H1 (cell line): ENCODE data around the gene USE1.

ENCODE experiments used
- CHD2 ChIP-seq: IDR thresholded peaks from 2 replicates; pipeline ENCODE4 v1.6.1; 2012; ENCODE audit warnings: low read length, improper control_type of control experiment
- EP300 ChIP-seq, 2 experiments: IDR thresholded peaks; 1 replicate in 1 of 2; 2 replicates in 1 of 2; pipeline ENCODE4 v1.6.1; 2011 to 2012; ENCODE audit warnings: low read depth in 2 of 2, low read length in 2 of 2, mild to moderate bottlenecking in 2 of 2, borderline replicate concordance in 1 of 2, inconsistent platforms in 1 of 2, moderate library complexity in 1 of 2
- MAFK ChIP-seq: IDR thresholded peaks from 2 replicates; pipeline ENCODE4 v1.6.1; 2012; ENCODE audit warnings: low read depth, mild to moderate bottlenecking, improper control_type of control experiment, low read length
- POLR2AphosphoS5 ChIP-seq: IDR thresholded peaks from 2 replicates; pipeline ENCODE4 v1.6.1; 2011; ENCODE audit warnings: low read depth, low read length
- RAD21 ChIP-seq, 2 experiments: IDR thresholded peaks in 1 of 2; conservative IDR thresholded peaks in 1 of 2; 2 replicates each; pipeline ENCODE4 v1.6.1; 2011; ENCODE audit warnings: low read depth in 2 of 2, low read length in 2 of 2, improper control_type of control experiment in 1 of 2, inconsistent platforms in 1 of 2, mild to moderate bottlenecking in 1 of 2, moderate library complexity in 1 of 2
- RNF2 ChIP-seq: fragments of 200-900, 300-1000 bp; sonication (generic); IDR thresholded peaks from 2 replicates; pipeline ENCODE4 v1.7.1; 2016; ENCODE audit warnings: borderline replicate concordance, low read depth, mild to moderate bottlenecking, antibody characterized with exemption, low read length; ENCODE audit not compliant: poor library complexity, severe bottlenecking; ENCODE audit errors: missing control alignments
- SIN3A ChIP-seq, 2 experiments: IDR thresholded peaks in 1 of 2; conservative IDR thresholded peaks in 1 of 2; 2 replicates each; pipeline ENCODE4 v1.6.1; 2011 to 2012; ENCODE audit warnings: low read length in 2 of 2, improper control_type of control experiment in 1 of 2, low read depth in 1 of 2, mild to moderate bottlenecking in 1 of 2
- SRF ChIP-seq: IDR thresholded peaks from 2 replicates; pipeline ENCODE4 v1.6.1; 2011; ENCODE audit warnings: mild to moderate bottlenecking, low read depth, low read length, moderate library complexity
- TF ChIP-seq, protein P1 (sequence below), 3 experiments: IDR thresholded peaks; 1 replicate in 2 of 3; 2 replicates in 1 of 3; pipeline versions ENCODE4 v1.5.1 to v1.6.1; 2011; ENCODE audit warnings: low read length in 3 of 3, mild to moderate bottlenecking in 3 of 3, inconsistent platforms in 2 of 3, low read depth in 1 of 3, moderate library complexity in 1 of 3; ENCODE audit not compliant: insufficient read depth in 1 of 3; ENCODE audit errors: control extremely low read depth in 1 of 3
- TF ChIP-seq, protein P2 (sequence below): IDR thresholded peaks from 2 replicates; pipeline ENCODE4 v1.6.1; 2012; ENCODE audit warnings: low read length, inconsistent platforms

DNA sequence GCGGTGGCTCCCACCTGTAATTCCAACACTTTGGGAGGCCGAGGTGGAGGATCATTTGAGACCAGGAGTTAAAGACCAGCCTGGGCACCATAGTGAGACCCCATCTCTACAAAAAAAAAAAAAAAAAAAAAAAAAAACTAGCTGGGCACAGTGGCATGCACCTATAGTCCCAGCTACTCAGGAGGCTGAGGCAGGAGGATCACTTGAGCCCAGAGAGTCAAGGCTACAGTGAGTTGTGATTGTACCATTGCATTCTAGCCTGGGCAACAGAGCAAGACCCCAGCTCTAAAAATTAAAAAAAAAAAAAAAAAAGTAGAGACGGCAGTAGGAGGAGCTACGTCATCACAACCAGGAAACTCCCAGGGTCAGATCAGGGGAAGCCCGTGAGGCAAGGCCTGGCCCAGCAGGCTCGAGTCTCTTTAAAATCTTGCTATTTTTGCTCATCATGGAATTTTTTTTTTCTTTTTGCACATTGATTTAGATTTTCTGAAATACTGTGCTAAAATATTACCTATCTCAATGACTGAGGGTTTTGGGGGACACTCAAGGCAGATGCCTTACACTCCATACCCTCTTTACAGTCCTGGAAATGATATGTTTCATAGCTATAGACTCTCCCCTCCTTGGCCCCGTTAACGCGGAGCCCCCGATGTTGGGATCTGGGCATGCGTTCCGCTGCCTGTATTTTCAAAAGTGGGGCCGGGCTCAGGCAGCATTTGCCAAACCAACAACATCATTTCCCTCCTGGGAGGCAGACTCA is 44.4 kb upstream of the USE1 start:
- TF ChIP-seq RNF2 = no peak
- TF ChIP-seq, protein P1, sequence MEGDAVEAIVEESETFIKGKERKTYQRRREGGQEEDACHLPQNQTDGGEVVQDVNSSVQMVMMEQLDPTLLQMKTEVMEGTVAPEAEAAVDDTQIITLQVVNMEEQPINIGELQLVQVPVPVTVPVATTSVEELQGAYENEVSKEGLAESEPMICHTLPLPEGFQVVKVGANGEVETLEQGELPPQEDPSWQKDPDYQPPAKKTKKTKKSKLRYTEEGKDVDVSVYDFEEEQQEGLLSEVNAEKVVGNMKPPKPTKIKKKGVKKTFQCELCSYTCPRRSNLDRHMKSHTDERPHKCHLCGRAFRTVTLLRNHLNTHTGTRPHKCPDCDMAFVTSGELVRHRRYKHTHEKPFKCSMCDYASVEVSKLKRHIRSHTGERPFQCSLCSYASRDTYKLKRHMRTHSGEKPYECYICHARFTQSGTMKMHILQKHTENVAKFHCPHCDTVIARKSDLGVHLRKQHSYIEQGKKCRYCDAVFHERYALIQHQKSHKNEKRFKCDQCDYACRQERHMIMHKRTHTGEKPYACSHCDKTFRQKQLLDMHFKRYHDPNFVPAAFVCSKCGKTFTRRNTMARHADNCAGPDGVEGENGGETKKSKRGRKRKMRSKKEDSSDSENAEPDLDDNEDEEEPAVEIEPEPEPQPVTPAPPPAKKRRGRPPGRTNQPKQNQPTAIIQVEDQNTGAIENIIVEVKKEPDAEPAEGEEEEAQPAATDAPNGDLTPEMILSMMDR (IDR thresholded peaks at IDR 0.05; ENCODE audit: control extremely low read depth in 1 of 3, insufficient read depth in 1 of 3, low read depth in 1 of 3, low read length in 3 of 3) = no peak
- no peak for TF ChIP-seq EP300 (IDR thresholded peaks at IDR 0.05; ENCODE audit: borderline replicate concordance in 1 of 2, low read depth in 2 of 2, low read length in 2 of 2)
- no peak for TF ChIP-seq SIN3A (conservative IDR thresholded peaks at IDR 0.05 in 1 of 2, IDR thresholded peaks at IDR 0.05 in 1 of 2; ENCODE audit: low read depth in 1 of 2, low read length in 2 of 2)
- TF ChIP-seq POLR2AphosphoS5 = no peak
- TF ChIP-seq RAD21 (IDR thresholded peaks at IDR 0.05 in 1 of 2, conservative IDR thresholded peaks at IDR 0.05 in 1 of 2; ENCODE audit: low read depth in 2 of 2, low read length in 2 of 2) = no peak
- TF ChIP-seq CHD2 = no peak
- TF ChIP-seq MAFK = no peak
- no peak for TF ChIP-seq SRF
- TF ChIP-seq, protein P2, sequence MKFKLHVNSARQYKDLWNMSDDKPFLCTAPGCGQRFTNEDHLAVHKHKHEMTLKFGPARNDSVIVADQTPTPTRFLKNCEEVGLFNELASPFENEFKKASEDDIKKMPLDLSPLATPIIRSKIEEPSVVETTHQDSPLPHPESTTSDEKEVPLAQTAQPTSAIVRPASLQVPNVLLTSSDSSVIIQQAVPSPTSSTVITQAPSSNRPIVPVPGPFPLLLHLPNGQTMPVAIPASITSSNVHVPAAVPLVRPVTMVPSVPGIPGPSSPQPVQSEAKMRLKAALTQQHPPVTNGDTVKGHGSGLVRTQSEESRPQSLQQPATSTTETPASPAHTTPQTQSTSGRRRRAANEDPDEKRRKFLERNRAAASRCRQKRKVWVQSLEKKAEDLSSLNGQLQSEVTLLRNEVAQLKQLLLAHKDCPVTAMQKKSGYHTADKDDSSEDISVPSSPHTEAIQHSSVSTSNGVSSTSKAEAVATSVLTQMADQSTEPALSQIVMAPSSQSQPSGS = no peak
